IMR-90 (cell line): Measurements from ENCODE around the gene RPS6KA2.

ENCODE experiments used
- CHD1 ChIP-seq: IDR thresholded peaks from 2 replicates; pipeline ENCODE4 v1.6.1; 2012; ENCODE audit warnings: low read depth, low read length, improper control_type of control experiment
- MAFK ChIP-seq: IDR thresholded peaks from 2 replicates; pipeline ENCODE4 v1.6.1; 2012; ENCODE audit warnings: low read depth, low read length, improper control_type of control experiment
- MAZ ChIP-seq: IDR thresholded peaks from 2 replicates; pipeline ENCODE4 v1.6.1; 2012; ENCODE audit warnings: low read depth, mild to moderate bottlenecking, low read length, improper control_type of control experiment, moderate library complexity, borderline replicate concordance
- POLR2A ChIP-seq: IDR thresholded peaks from 2 replicates; pipeline ENCODE4 v1.6.1; 2012; ENCODE audit warnings: mild to moderate bottlenecking, low read depth, low read length
- RAD21 ChIP-seq: IDR thresholded peaks from 2 replicates; pipeline ENCODE4 v1.6.1; 2012; ENCODE audit warnings: low read length, improper control_type of control experiment
- RFX5 ChIP-seq: IDR thresholded peaks from 2 replicates; pipeline ENCODE4 v1.8.0; 2012; ENCODE audit warnings: low read depth, mild to moderate bottlenecking, low read length, moderate library complexity
- TF ChIP-seq, protein P1 (sequence below): fragments of 150-350 bp; IDR thresholded peaks from 2 replicates; pipeline ENCODE4 v1.6.1; 2016; ENCODE audit warnings: low read depth, mild to moderate bottlenecking, low read length, moderate library complexity, borderline replicate concordance
- TF ChIP-seq, protein P2 (sequence below): conservative IDR thresholded peaks from 2 replicates; pipeline ENCODE4 v1.5.1; 2012; ENCODE audit warnings: mild to moderate bottlenecking, low read depth, low read length, improper control_type of control experiment

DNA sequence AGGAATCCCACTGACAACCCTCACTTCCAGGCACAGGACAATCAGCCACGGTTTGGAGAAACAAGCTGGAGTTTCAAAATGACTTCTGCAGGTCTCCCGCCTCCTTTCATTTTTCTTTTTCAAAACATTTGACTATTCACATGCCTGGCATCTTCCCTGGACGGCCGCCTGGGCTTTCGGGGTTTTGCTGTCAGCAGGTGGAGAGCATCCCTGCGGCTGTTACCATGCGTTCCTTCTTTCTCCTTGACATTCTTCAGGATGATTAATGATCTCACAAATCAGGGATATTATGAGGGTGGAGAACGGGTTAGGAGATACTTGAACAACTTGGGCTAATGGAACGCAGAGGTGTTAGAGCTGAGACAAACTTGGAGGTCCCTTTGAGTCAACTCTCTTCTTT lies 101.5 kb downstream of the RPS6KA2 start:
- no peak for TF ChIP-seq RFX5
- TF ChIP-seq, protein P1, sequence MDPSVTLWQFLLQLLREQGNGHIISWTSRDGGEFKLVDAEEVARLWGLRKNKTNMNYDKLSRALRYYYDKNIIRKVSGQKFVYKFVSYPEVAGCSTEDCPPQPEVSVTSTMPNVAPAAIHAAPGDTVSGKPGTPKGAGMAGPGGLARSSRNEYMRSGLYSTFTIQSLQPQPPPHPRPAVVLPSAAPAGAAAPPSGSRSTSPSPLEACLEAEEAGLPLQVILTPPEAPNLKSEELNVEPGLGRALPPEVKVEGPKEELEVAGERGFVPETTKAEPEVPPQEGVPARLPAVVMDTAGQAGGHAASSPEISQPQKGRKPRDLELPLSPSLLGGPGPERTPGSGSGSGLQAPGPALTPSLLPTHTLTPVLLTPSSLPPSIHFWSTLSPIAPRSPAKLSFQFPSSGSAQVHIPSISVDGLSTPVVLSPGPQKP = no peak
- no peak for TF ChIP-seq RAD21
- TF ChIP-seq, protein P2, sequence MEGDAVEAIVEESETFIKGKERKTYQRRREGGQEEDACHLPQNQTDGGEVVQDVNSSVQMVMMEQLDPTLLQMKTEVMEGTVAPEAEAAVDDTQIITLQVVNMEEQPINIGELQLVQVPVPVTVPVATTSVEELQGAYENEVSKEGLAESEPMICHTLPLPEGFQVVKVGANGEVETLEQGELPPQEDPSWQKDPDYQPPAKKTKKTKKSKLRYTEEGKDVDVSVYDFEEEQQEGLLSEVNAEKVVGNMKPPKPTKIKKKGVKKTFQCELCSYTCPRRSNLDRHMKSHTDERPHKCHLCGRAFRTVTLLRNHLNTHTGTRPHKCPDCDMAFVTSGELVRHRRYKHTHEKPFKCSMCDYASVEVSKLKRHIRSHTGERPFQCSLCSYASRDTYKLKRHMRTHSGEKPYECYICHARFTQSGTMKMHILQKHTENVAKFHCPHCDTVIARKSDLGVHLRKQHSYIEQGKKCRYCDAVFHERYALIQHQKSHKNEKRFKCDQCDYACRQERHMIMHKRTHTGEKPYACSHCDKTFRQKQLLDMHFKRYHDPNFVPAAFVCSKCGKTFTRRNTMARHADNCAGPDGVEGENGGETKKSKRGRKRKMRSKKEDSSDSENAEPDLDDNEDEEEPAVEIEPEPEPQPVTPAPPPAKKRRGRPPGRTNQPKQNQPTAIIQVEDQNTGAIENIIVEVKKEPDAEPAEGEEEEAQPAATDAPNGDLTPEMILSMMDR = no peak
- no peak for TF ChIP-seq MAZ
- TF ChIP-seq MAFK = no peak
- no peak for TF ChIP-seq POLR2A
- no peak for TF ChIP-seq CHD1
